OCI-LY7 (cell line): ENCODE results near the gene INO80E. TPM values are rescaled to one million over a fixed set of nuclear protein-coding genes. Genes with fewer than 3 reads are reported as not detected.

ENCODE experiments used
- BruUV-seq: library from RNA; stranded (reverse); fragments of 400-500 nt; replicated peaks from 2 replicates; lab custom pipeline; 2021; lab: Mats Ljungman, UMichigan
- CTCF ChIA-PET: fragments of 300-600 bp; sonication (Branson Sonifier 250); formaldehyde crosslinking; loops from one replicate; lab custom pipeline; 2022; ENCODE audit warnings: antibody characterized with exemption; ENCODE audit not compliant: unreplicated experiment; lab: Charles Lee
- POLR2A ChIA-PET: fragments of 300-600 bp; sonication (Branson Sonifier 250); formaldehyde crosslinking; loops from one replicate; lab custom pipeline; 2022; ENCODE audit warnings: antibody characterized with exemption; lab: Charles Lee
- DNase-seq: peaks from one replicate; pipeline ENCODE4 v3.0.0-alpha.2; 2015; ENCODE audit warnings: low spot score
- H2AFZ ChIP-seq: fragments of 200-600 bp; sonication (generic), shearing (Covaris generic); 2 replicates; pipeline ENCODE4 v1.6.1; 2014; ENCODE audit warnings: mild to moderate bottlenecking, antibody characterized with exemption, low read length, moderate library complexity
- H3K27ac ChIP-seq: fragments of 200-600 bp; sonication (generic); 2 replicates; pipeline ENCODE4 v1.5.1; 2014; ENCODE audit warnings: mixed run types, low read depth, mild to moderate bottlenecking, moderate library complexity, low read length, inconsistent platforms; ENCODE audit not compliant: poor library complexity, severe bottlenecking
- H3K36me3 ChIP-seq: fragments of 200-600 bp; sonication (generic); 2 replicates; pipeline ENCODE4 v1.6.1; 2014; ENCODE audit warnings: mild to moderate bottlenecking, antibody characterized with exemption, low read length, moderate library complexity, mixed read lengths; ENCODE audit not compliant: insufficient read depth
- H3K4me1 ChIP-seq: fragments of 200-600 bp; sonication (generic); 2 replicates; pipeline ENCODE4 v1.5.1; 2014; ENCODE audit warnings: mild to moderate bottlenecking, low read length; ENCODE audit not compliant: insufficient read depth, poor library complexity, severe bottlenecking
- H3K4me2 ChIP-seq: fragments of 200-600 bp; sonication (generic); 2 replicates; pipeline ENCODE4 v1.6.1; 2014; ENCODE audit warnings: mild to moderate bottlenecking, low read length
- H3K4me3 ChIP-seq: fragments of 200-600 bp; sonication (generic); 2 replicates; pipeline ENCODE4 v1.5.1; 2014; ENCODE audit warnings: mild to moderate bottlenecking, low read depth, low read length; ENCODE audit not compliant: poor library complexity, severe bottlenecking
- H3K79me2 ChIP-seq: fragments of 200-600 bp; sonication (generic); 2 replicates; pipeline ENCODE4 v1.6.1; 2016; ENCODE audit warnings: low read depth, mild to moderate bottlenecking, low read length, moderate library complexity, mixed read lengths; ENCODE audit not compliant: insufficient read depth
- H3K9me2 ChIP-seq: fragments of 200-600 bp; sonication (generic); 2 replicates; pipeline ENCODE4 v1.6.1; 2016; ENCODE audit warnings: mild to moderate bottlenecking, low read length, mixed read lengths; ENCODE audit not compliant: insufficient read depth
- H3K9me3 ChIP-seq: fragments of 200-600 bp; sonication (generic); 2 replicates; pipeline ENCODE4 v1.6.1; 2014; ENCODE audit warnings: mild to moderate bottlenecking, mixed run types, low read length, mixed read lengths
- H4K20me1 ChIP-seq: fragments of 200-600 bp; sonication (generic); 2 replicates; pipeline ENCODE4 v1.6.1; 2014; ENCODE audit warnings: mild to moderate bottlenecking, antibody characterized with exemption, low read length, moderate library complexity, mixed read lengths; ENCODE audit not compliant: insufficient read depth
- EZH2phosphoT487 ChIP-seq: fragments of 200-600 bp; sonication (generic); IDR thresholded peaks from 2 replicates; pipeline ENCODE4 v1.6.1; 2018; ENCODE audit warnings: low read depth, borderline replicate concordance, mild to moderate bottlenecking, mixed run types, antibody characterized with exemption, low read length, moderate library complexity, mixed read lengths
- intact Hi-C: fragments of 100-400 bp; cut with micrococcal nuclease; formaldehyde crosslinking; loops from one replicate; pipeline ENCODE4 v1.10.0; 2022; ENCODE audit not compliant: unreplicated experiment
- total RNA-seq, 2 experiments: library from RNA; depleted of rRNA in 1 of 2; stranded (reverse); fragments of >200 nt in 1 of 2; shearing (Covaris generic) in 1 of 2; gene quantifications; 2 replicates each; pipeline ENCODE4 v1.2.3, GENCODE V29; 2014 to 2022
- TF ChIP-seq, protein P1 (sequence below): fragments of 200-600 bp; sonication (generic); conservative IDR thresholded peaks from 2 replicates; pipeline ENCODE4 v1.5.1; 2014; ENCODE audit warnings: mild to moderate bottlenecking, antibody characterized with exemption, low read length, moderate library complexity, mixed read lengths

INO80E gene
- total RNA-seq, 2 experiments from 2014 or later, result 88.0 to 129 TPM

DNA sequence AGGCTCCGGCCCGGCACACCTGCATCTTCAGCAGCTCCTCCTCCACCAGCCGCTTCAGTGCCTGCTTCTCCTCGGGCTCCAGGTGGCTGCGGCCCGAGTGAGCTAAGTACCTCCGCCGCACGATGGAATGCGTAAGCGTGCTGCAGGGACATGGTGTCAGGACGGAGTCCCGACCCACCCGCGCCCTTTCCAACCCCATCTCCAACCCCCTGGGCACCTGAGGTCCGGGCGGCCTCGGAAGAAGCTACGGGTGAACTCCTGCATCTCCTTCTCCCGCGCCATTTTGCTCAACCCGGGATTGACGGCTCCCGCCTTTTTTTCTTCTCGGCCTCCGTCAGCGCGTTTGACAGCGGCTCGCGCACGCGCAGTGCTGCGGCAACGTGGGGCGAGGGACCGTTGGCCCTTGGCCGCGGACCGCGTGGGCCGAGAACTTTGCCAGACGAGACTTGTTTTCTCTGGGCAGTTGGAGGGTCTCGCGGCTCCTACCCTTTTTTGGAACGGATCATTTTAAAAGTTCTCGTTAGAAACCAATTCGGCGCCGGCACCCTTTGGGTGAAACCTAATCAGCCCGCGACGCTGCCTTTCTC lies 624 bp upstream of the INO80E start, which contains the start of gene HIRIP3:
Gene HIRIP3 (minus strand): TSS at position 294 of the 587 bp plus-strand sequence. CDS start 12 bp downstream, at position 282.
- intact Hi-C loops, result loop anchor here (5.0 to 10.0 kb wide), 2 partner anchors 188 to 379 kb away; partner anchors contain the start of genes MAZ, MYL11 and TBC1D10B
- Histone ChIP-seq H3K27ac (peak within 1 kb of the TSS; percentile 90), H3K4me3 (peak within 1 kb of the TSS; percentile 85), H3K9me3 (no peaks in the 10 kb centered on the region), H3K4me2 (peak within 1 kb of the TSS; percentile 88), H3K9me2 (no peaks in the 10 kb centered on the region), H3K36me3 (peaks cover 57% of the 10 kb centered on the region), H4K20me1 (no peaks in the 10 kb centered on the region), H2AFZ (peak within 1 kb of the TSS; percentile 75), H3K79me2 (peaks cover 12% of the 10 kb centered on the region; the same call in 1 of the 2 replicates), H3K4me1 (peaks cover 27% of the 10 kb centered on the region)
- ChIA-PET POLR2A (interaction anchor here (0.6 to 2.9 kb wide), 9 partner anchors 16 to 333 kb away, joined by 3 to 11 read pairs (median 4); partner anchors contain the start of genes KCTD13, KIF22, MAZ and SPN), CTCF (interaction anchor here (0.6 to 1.2 kb wide), 2 partner anchors 37 to 293 kb away, joined by 4 read pairs; no protein-coding TSS in a partner anchor)
- no TSS peak for BruUV-seq
- no peak for TF ChIP-seq EZH2phosphoT487
- TF ChIP-seq, protein P1, sequence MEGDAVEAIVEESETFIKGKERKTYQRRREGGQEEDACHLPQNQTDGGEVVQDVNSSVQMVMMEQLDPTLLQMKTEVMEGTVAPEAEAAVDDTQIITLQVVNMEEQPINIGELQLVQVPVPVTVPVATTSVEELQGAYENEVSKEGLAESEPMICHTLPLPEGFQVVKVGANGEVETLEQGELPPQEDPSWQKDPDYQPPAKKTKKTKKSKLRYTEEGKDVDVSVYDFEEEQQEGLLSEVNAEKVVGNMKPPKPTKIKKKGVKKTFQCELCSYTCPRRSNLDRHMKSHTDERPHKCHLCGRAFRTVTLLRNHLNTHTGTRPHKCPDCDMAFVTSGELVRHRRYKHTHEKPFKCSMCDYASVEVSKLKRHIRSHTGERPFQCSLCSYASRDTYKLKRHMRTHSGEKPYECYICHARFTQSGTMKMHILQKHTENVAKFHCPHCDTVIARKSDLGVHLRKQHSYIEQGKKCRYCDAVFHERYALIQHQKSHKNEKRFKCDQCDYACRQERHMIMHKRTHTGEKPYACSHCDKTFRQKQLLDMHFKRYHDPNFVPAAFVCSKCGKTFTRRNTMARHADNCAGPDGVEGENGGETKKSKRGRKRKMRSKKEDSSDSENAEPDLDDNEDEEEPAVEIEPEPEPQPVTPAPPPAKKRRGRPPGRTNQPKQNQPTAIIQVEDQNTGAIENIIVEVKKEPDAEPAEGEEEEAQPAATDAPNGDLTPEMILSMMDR, result no peak
- peak; percentile 92 for DNase-seq

DNA sequence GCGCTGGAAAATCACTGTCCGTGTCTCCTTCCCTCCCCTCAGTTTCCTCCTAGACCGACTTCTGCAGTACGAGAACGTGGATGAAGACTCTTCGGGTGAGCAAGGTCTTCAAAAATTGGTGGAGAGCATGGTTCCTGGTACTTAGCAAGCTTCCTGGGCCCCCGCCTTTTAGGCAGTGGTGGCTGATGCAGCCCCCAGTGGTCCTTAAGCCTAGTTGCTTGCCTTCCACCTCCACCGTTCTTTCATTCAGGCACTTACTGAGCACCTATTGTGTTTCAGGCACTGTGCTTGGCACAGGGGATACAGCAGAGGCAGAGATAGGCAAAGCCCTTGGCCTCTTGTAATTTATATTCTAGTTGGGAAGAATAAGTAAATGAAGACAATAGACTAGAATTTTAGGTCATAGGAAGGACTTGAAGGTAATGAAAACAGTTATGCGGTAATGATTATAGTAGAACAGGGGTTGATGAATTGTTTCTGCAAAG lies 767 bp downstream of the INO80E start:
- H3K79me2 ChIP-seq, result peaks cover 12% of the 10 kb centered on the region; the same call in 1 of the 2 replicates
- H3K4me1 ChIP-seq, result peaks cover 27% of the 10 kb centered on the region
- TF ChIP-seq, protein P1, result peak; percentile 36; the same call in 1 of the 2 replicates
- TF ChIP-seq EZH2phosphoT487, result no peak
- BruUV-seq, result TSS peak; percentile 47
- peak overlapping the region; percentile 82 for H3K4me2 ChIP-seq
- ChIA-PET CTCF (interaction anchor here (1.0 to 1.2 kb wide), 2 partner anchors 12 to 36 kb away, joined by 3 to 4 read pairs; no protein-coding TSS in a partner anchor), POLR2A (interaction anchor here (0.7 to 1.9 kb wide), 4 partner anchors 24 to 259 kb away, joined by 3 to 5 read pairs (median 4); partner anchors contain the start of genes KIF22 and TAOK2)
- peak; percentile 59 for DNase-seq
- H3K36me3 ChIP-seq, result peaks cover 44% of the 10 kb centered on the region
- H3K4me3 ChIP-seq, result peak overlapping the region; percentile 85
- intact Hi-C loops, result loop anchor here (1.0 to 10.0 kb wide), 5 partner anchors 24 to 378 kb away; partner anchors contain the start of genes CDIPT, KCTD13, MAZ and MYL11
- H3K27ac ChIP-seq, result peak overlapping the region; percentile 90
- H3K9me2 ChIP-seq, result no peaks in the 10 kb centered on the region
- peak overlapping the region; percentile 68; the same call in 1 of the 2 replicates for H2AFZ ChIP-seq
- H4K20me1 ChIP-seq, result no peaks in the 10 kb centered on the region
- no peaks in the 10 kb centered on the region for H3K9me3 ChIP-seq
